LNCaP clone FGC (cell line): Measurements from ENCODE around the gene RBM20.

ENCODE experiments used
- DNase-seq: peaks from one replicate; pipeline ENCODE4 v3.0.0-alpha.2; 2011; ENCODE audit warnings: low read depth
- H3K4me3 ChIP-seq: 2 replicates; pipeline ENCODE4 v1.5.1; 2011; ENCODE audit warnings: mild to moderate bottlenecking, low read depth, low read length, control low read depth
- CTCF ChIP-seq: IDR thresholded peaks from 2 replicates; pipeline ENCODE4 v1.5.1; 2012; ENCODE audit warnings: mild to moderate bottlenecking; ENCODE audit not compliant: control insufficient read depth, insufficient read depth; ENCODE audit errors: extremely low read depth

Gene RBM20

GRCh38 chr10:110881247-110881646, 237.1 kb downstream of the RBM20 start:
- no peak for TF ChIP-seq CTCF
- no peak for DNase-seq
- no peak overlapping the region for H3K4me3 ChIP-seq

- no peak for TF ChIP-seq CTCF
- DNase-seq, result no peak
- H3K4me3 ChIP-seq, result no peak overlapping the region
These were observed 237.8 kb downstream of the RBM20 start for GRCh38 chr10:110881905-110882304.

- H3K4me3 ChIP-seq, result no peak overlapping the region
- no peak for TF ChIP-seq CTCF
- no peak for DNase-seq
These were observed 239.8 kb downstream of the RBM20 start for GRCh38 chr10:110883924-110884323.

GRCh38 chr10:110885932-110886674, 242.0 kb downstream of the RBM20 start:
- H3K4me3 ChIP-seq, result no peak overlapping the region
- DNase-seq, result no peak
- TF ChIP-seq CTCF, result no peak

- no peak for TF ChIP-seq CTCF
- no peak overlapping the region for H3K4me3 ChIP-seq
- no peak for DNase-seq
These were observed 243.4 kb downstream of the RBM20 start for GRCh38 chr10:110887560-110887959.
